Pons (tissue), 1 donor: ENCODE results near the gene TMEM51.
A peak's percentile ranks its signal among the peaks of the same experiment; 100 is the strongest.

Experiments used
- DNase-seq: peaks from one replicate; pipeline ENCODE4 v3.0.0-alpha.2; 2016; ENCODE audit warnings: low spot score

Gene TMEM51

DNA sequence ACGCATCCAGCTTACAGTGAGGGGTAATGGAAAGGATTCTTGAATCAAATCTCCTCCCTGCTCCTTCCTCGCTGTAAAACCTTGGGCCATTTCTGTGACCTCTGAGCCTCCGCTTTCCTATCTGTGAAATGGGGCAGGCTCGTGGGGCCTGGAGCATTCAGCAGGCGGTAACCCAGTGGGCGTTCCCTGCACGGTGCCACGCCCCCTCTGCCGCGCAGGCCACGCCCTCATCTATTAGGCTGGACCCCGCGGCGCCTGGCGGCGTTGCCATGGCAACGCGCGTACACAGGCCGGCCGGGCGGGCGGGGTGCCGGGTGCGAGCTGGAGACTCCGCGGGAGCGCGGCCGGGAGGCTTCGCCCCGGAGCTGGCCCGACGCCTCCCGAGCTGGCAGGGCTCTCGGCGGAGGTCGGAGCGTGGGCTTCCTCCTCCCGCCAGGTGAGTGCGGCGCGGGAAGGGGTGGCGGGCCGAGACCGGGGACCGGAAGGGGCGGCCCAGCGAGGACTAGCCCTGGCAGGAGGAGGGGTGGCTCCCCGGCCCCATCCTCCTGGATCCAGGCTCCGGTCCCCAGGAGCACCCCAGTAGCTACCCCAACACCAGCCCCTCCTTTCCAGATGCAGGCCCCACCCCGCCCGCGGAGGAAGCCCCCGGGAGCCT lies 93.5 kb downstream of the TMEM51 start, which contains the start of gene FHAD1:
TSS of gene FHAD1 (plus strand) at position 264 of the 655 bp plus-strand sequence. CDS start 4,562 bp downstream, outside the sequence.
- DNase-seq = no peak

DNA sequence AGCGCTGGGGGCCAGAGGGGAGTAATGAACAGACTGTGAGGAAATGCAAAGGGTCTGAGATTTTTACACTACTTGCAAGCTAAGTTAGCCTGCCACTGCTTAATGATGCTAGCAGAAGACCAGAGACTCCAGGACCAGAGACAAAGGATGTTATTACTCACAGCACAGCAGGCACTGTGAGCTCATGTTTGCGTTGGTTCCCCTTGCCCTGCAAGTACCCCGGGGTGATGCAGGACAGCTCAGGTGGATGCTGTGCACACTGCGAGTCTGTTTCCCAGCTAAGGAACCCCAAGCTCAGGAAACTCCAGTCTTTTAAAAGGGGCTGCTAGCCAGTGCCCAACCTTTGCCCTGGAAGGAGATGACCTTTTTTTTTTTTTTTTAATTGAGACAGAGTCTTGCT lies 94.7 kb downstream of the TMEM51 start:
- DNase-seq = no peak

GRCh38 chr1:15249081-15249480 lies 95.5 kb downstream of the TMEM51 start:
- no peak for DNase-seq

- no peak for DNase-seq
These were observed 98.6 kb downstream of the TMEM51 start for GRCh38 chr1:15251857-15252835.

- no peak for DNase-seq
These were observed 101.0 kb downstream of the TMEM51 start for GRCh38 chr1:15254559-15254958.

DNA sequence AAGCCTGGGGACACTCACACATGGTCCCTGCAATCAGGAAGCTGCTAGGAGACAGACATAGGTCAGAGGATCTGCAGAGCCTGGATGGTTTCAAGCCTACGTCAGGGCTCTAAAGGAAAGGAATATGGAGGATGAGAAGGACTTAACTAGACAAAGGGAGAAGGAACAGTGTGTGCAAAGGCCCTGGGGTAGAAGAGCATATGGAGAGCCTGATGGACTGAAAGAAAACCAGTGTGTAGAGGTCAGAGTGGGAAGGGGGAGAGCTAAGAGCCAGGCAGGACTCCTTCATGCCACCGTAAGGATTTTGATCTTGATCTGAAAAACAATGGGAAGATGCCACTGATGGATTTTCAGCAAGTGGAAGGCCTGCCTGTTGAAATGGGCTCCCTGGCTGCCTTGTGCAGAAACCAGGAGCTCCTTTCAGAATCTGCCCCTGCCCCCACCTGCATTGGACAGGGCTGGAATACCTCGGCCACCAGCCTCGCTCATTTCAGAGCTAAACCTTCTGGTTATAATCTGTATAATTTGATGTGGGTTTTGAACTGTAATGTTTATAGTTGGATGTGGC lies 102.1 kb downstream of the TMEM51 start:
- DNase-seq = no peak

DNA sequence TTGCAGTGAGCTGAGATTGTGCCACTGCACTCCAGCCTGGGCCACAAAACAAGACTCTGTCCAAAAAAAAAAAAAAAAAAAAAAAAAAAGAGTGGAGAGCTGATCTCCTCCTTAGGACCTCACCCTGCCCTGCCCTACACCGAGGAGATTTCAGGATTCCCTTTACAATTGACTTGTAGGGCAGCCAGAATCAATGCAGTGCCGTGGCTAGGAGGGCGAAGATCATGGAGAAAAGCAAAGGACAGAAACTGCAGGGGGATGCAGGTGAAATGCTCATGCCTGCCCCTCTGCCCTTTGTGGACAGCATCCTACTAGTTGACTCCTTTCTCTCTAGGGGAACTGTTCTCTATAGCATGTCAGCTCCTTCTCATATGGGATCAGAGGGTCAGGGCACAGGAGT lies 103.0 kb downstream of the TMEM51 start:
- no peak for DNase-seq

GRCh38 chr1:15257309-15257708 lies 103.8 kb downstream of the TMEM51 start:
- no peak for DNase-seq

DNA sequence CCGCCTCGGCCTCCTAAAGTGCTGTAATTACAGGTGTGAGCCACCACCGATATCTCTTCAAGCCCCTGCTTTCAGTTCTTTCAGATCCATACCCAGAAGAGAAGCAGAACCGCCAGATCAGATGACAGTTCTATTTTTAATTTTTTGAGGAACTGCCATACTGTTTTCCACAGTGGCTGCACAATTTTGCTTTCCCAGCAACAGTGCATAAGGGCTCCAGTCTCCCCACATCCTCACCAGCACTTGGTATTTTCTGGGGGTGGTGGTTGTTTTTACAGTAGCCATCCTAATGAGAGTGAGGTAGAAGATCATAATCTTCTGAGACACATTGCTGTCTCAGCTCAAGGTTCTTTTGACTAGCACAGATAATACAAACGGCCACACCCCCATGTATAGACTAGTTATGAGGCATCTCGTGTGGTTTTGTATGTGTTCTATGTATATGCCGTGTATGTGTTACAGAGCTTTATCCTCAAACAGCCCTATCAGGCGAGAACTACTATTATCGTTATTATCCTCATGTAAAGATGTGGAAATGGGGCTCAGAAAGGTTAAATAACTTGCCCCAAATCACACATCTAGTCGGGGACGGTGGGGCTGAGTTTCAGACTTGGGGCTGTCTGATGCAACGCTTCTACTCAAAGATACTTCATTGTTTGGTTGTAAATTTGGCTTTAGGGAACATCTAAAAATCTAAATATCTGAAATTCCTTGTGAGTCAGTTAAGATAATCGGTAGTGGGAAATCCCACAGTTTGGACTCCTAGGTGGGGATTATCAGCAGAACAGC lies 105.5 kb downstream of the TMEM51 start:
- DNase-seq = peak; percentile 65

DNA sequence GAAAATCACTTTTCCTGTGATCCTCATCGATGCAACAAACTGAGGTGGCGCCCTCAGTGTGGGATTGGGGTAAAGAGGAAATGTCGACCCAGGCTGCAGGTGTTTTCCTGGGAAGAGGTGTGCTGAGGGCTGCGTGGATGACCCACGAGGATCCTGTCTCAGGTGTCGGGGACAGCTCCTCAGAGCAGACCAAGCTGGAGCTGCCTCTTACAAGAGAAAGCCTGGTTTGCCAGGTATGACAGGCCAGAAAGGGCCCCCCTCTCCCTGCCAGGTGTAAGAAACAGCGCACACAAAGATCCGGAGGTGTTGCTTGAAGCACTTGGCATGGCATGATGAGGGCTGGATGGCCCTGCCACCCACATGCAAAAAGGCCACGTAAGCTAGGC lies 106.1 kb downstream of the TMEM51 start:
- no peak for DNase-seq

- no peak for DNase-seq
These were observed 107.0 kb downstream of the TMEM51 start for GRCh38 chr1:15260418-15261154.

DNA sequence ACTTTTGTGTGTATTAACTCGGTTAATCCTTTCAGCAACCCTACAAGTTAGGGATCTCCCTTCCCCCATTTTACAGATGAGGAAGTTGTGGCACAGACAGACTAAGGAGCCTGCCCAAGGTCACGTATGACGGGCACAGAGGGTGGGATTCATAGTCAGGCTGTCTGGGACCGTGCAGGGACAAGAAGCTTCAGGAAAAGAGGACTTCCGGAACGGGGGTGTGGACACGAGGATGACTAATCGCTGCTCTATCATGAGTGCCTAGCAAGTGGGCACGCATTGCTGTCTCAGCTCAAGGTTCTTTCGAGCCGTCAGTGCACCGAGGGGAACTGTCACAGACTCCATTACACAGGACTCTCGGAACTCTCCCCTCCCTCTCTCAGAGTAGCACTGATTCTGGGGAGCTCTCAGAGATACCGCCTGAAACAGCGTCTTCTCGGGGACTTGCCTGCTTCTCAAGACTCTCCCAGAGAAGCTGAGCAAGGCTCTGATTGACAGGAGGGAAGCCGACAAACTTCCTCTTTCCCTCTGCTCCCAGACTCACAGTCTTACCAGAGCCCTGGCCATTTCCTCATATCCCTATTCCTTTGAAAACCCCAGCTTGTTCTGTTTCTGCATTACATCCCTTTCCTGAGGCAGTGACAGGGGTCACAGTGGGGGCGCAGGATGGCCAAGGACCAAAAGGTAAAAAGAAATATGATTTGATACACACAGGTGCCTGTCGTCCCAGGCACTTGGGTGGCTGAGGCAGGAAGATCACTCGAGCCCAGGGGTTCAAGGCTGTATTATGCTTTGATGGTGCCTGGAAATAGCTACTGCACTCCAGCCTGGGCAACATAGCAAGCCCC lies 107.8 kb downstream of the TMEM51 start:
- DNase-seq = peak; percentile 72

DNA sequence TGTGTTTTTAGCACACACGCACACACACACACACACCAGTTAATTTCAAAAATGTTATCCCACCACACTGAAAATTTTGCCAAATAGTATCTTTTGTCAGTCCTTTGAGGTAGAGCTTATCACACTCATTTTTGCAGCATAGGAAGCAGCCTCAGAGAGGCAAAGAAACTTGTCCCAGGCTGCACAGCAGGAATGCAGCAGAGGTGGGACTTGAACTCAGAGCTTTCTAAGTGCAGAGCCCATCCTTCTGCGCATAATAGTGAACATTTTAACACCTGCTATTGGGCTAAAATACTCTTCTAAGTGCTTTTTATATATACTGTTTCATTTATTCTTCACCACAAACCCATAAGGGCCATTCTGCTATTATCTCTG lies 108.4 kb downstream of the TMEM51 start:
- no peak for DNase-seq

DNA sequence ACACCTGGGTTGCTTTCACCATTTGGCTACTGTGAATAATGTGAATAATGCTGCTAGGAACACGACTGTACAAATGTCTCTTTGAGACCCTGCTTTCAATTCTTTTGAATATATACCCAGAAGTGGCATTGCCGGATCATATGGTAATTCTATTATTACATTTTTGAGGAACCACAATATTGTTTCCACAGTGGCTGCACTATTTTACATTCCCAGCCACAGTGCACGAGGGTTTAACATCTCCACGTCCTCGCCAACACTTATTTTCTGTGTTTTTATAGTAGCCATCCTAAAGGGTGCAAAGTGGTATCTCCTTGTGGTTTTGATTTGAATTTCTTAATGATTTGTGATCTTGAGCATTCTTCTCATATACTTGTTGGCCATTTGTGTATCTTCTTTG lies 109.2 kb downstream of the TMEM51 start:
- no peak for DNase-seq

GRCh38 chr1:15264769-15265168 lies 111.2 kb downstream of the TMEM51 start:
- no peak for DNase-seq
